ENCODE measurements around the gene ZNF778.
"Not testable (repeated sequence)": the region's sequence is repeated elsewhere in the genome, so short reads cannot be mapped to it uniquely, and the experiment has no call there.

Gene ZNF778

DNA sequence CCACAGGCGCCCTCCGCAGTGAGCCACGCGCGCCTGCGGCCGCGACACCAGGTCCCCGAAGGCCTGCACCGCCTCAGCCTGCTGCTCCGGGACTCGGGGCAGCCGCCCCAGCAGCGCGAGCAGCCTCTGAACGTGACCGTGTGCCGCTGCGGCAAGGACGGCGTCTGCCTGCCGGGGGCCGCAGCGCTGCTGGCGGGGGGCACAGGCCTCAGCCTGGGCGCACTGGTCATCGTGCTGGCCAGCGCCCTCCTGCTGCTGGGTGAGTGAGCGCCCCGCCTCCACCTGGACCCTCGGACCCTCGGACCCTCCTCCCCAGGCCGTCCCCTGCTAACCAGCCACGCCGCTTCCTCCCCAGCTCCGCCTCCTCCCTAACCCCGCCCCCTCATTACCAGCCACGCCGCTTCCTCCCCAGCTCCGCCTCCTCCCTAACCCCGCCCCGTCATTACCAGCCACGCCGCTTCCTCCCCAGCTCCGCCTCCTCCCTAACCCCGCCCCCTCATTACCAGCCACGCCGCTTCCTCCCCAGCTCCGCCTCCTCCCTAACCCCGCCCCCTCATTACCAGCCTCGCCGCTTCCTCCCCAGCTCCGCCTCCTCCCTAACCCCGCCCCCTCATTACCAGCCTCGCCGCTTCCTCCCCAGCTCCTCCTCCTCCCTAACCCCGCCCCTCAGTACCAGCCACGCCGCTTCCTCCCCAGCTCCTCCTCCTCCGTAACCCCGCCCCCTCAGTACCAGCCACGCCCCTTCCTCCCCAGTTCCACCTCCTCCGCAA is 25.1 kb upstream of the ZNF778 start:
- not testable (repeated sequence) for H3K27me3 ChIP-seq (ENCODE audit: insufficient read depth, poor library complexity, severe bottlenecking); H3K27ac ChIP-seq (replicated peaks)
- peak; percentile 2; the same call in 1 of the 2 replicates for TF ChIP-seq SPI1 (IDR thresholded peaks at IDR 0.05; ENCODE audit: borderline replicate concordance, low read depth)
- peak; percentile 63 to 78 for DNase-seq (ENCODE audit: low read depth in 1 of 2, low spot score in 1 of 2)
- H3K4me3 ChIP-seq (replicated peaks; ENCODE audit: insufficient read depth, low read length): peak overlapping the region; percentile 29

DNA sequence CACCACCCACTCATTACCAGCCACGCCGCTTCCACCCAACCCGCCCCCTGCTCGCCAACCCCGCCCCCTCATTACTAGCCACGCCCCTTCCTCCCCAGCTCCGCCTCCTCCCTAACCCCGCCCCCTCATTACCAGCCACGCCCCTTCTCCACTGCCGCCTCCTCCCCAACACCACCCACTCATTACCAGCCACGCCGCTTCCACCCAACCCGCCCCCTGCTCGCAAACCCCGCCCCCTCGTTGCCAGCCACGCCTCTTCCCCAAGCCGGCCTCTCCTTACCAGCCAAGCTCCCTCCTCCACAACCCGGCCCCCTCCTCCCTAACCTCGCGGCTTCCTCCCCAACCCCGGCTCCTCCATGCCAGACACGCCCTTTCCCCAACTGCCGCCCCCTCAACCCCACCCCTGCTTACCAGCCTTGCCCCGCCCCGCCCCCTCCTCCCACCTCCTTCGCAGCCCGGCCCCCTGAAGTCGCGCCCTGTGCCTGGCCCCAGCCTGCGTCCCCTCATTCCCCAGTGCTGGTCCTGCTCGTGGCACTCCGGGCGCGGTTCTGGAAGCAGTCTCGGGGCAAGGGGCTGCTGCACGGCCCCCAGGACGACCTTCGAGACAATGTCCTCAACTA is 24.4 kb upstream of the ZNF778 start:
- Histone ChIP-seq H3K27me3 (ENCODE audit: insufficient read depth, poor library complexity, severe bottlenecking) (no peaks in the 10 kb centered on the region), H3K27ac (replicated peaks) (no peak overlapping the region), H3K4me3 (replicated peaks; ENCODE audit: insufficient read depth, low read length) (no peak overlapping the region)
- no peak for TF ChIP-seq SPI1 (IDR thresholded peaks at IDR 0.05; ENCODE audit: borderline replicate concordance, low read depth)
- TF ChIP-seq, protein P1, sequence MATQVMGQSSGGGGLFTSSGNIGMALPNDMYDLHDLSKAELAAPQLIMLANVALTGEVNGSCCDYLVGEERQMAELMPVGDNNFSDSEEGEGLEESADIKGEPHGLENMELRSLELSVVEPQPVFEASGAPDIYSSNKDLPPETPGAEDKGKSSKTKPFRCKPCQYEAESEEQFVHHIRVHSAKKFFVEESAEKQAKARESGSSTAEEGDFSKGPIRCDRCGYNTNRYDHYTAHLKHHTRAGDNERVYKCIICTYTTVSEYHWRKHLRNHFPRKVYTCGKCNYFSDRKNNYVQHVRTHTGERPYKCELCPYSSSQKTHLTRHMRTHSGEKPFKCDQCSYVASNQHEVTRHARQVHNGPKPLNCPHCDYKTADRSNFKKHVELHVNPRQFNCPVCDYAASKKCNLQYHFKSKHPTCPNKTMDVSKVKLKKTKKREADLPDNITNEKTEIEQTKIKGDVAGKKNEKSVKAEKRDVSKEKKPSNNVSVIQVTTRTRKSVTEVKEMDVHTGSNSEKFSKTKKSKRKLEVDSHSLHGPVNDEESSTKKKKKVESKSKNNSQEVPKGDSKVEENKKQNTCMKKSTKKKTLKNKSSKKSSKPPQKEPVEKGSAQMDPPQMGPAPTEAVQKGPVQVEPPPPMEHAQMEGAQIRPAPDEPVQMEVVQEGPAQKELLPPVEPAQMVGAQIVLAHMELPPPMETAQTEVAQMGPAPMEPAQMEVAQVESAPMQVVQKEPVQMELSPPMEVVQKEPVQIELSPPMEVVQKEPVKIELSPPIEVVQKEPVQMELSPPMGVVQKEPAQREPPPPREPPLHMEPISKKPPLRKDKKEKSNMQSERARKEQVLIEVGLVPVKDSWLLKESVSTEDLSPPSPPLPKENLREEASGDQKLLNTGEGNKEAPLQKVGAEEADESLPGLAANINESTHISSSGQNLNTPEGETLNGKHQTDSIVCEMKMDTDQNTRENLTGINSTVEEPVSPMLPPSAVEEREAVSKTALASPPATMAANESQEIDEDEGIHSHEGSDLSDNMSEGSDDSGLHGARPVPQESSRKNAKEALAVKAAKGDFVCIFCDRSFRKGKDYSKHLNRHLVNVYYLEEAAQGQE (IDR thresholded peaks at IDR 0.05; ENCODE audit: insufficient replicate concordance, low read depth): no peak
- no peak for TF ChIP-seq POLR2AphosphoS5 (IDR thresholded peaks at IDR 0.05; ENCODE audit: low read depth)
- TF ChIP-seq, protein P2, sequence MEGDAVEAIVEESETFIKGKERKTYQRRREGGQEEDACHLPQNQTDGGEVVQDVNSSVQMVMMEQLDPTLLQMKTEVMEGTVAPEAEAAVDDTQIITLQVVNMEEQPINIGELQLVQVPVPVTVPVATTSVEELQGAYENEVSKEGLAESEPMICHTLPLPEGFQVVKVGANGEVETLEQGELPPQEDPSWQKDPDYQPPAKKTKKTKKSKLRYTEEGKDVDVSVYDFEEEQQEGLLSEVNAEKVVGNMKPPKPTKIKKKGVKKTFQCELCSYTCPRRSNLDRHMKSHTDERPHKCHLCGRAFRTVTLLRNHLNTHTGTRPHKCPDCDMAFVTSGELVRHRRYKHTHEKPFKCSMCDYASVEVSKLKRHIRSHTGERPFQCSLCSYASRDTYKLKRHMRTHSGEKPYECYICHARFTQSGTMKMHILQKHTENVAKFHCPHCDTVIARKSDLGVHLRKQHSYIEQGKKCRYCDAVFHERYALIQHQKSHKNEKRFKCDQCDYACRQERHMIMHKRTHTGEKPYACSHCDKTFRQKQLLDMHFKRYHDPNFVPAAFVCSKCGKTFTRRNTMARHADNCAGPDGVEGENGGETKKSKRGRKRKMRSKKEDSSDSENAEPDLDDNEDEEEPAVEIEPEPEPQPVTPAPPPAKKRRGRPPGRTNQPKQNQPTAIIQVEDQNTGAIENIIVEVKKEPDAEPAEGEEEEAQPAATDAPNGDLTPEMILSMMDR (IDR thresholded peaks at IDR 0.05; ENCODE audit: insufficient read depth, low read length): no peak
- TF ChIP-seq GABPA (IDR thresholded peaks at IDR 0.05; ENCODE audit: low read depth): no peak
- peak; percentile 62 to 67 for DNase-seq (ENCODE audit: low read depth in 1 of 2, low spot score in 1 of 2)

DNA sequence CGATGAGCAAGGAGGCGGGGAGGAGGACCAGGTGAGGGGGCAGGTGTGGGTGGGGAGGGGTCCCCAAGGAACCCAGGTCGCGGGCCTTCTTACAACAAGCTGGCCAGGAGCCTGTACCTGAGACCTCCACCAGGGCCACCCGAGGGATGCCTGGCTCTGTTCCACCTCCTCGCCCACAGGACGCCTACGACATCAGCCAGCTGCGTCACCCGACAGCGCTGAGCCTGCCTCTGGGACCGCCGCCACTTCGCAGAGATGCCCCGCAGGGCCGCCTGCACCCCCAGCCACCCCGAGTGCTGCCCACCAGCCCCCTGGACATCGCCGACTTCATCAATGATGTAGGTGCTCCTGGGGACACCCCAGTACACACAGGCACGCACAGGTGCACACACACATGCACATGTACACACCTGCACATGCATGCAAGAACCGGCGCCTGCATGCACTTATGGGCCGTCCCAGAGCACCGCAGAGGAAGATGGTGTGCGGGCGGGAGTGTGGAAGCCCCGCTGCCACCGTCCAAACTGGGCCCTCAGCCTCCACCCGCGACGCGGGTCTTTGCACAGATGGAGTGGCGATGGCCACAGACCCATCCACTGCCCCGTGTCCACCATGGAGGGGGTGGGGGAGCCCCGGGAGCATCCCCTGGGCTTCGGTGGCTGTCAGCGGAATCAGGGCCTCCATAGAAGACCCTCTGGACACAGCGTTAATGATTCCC is 23.8 kb upstream of the ZNF778 start:
- Histone ChIP-seq H3K27me3 (ENCODE audit: insufficient read depth, poor library complexity, severe bottlenecking) (no peaks in the 10 kb centered on the region), H3K4me3 (replicated peaks; ENCODE audit: insufficient read depth, low read length) (no peak overlapping the region), H3K27ac (replicated peaks) (no peak overlapping the region)
- DNase-seq (ENCODE audit: low read depth in 1 of 2, low spot score in 1 of 2): no peak
- TF ChIP-seq POLR2AphosphoS5 (IDR thresholded peaks at IDR 0.05; ENCODE audit: low read depth) (no peak), SPI1 (IDR thresholded peaks at IDR 0.05; ENCODE audit: borderline replicate concordance, low read depth) (no peak), GABPA (IDR thresholded peaks at IDR 0.05; ENCODE audit: low read depth) (no peak)
- TF ChIP-seq, protein P2 (IDR thresholded peaks at IDR 0.05; ENCODE audit: insufficient read depth, low read length): no peak
- TF ChIP-seq, protein P1 (IDR thresholded peaks at IDR 0.05; ENCODE audit: insufficient replicate concordance, low read depth): no peak

Data from HL-60 (cell line).